Measurements from ENCODE around the gene SERPINA4. TPM values are rescaled to one million over a fixed set of nuclear protein-coding genes. Genes with fewer than 3 reads are reported as not detected.

Gene SERPINA4
- total and polyA plus RNA-seq, 2 of the 13 experiments (the other 11 are each of a cell fraction or from before 2014, with no cell fraction given), result 39.1 to 57.8 TPM

- TF ChIP-seq, protein P1, sequence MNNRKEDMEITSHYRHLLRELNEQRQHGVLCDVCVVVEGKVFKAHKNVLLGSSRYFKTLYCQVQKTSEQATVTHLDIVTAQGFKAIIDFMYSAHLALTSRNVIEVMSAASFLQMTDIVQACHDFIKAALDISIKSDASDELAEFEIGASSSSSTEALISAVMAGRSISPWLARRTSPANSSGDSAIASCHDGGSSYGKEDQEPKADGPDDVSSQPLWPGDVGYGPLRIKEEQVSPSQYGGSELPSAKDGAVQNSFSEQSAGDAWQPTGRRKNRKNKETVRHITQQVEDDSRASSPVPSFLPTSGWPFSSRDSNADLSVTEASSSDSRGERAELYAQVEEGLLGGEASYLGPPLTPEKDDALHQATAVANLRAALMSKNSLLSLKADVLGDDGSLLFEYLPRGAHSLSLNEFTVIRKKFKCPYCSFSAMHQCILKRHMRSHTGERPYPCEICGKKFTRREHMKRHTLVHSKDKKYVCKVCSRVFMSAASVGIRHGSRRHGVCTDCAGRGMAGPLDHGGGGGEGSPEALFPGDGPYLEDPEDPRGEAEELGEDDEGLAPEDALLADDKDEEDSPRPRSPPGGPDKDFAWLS (CRISPR knock-in tag; IDR thresholded peaks at IDR 0.05; ENCODE audit: borderline replicate concordance), result no peak
- TF ChIP-seq, protein P2, sequence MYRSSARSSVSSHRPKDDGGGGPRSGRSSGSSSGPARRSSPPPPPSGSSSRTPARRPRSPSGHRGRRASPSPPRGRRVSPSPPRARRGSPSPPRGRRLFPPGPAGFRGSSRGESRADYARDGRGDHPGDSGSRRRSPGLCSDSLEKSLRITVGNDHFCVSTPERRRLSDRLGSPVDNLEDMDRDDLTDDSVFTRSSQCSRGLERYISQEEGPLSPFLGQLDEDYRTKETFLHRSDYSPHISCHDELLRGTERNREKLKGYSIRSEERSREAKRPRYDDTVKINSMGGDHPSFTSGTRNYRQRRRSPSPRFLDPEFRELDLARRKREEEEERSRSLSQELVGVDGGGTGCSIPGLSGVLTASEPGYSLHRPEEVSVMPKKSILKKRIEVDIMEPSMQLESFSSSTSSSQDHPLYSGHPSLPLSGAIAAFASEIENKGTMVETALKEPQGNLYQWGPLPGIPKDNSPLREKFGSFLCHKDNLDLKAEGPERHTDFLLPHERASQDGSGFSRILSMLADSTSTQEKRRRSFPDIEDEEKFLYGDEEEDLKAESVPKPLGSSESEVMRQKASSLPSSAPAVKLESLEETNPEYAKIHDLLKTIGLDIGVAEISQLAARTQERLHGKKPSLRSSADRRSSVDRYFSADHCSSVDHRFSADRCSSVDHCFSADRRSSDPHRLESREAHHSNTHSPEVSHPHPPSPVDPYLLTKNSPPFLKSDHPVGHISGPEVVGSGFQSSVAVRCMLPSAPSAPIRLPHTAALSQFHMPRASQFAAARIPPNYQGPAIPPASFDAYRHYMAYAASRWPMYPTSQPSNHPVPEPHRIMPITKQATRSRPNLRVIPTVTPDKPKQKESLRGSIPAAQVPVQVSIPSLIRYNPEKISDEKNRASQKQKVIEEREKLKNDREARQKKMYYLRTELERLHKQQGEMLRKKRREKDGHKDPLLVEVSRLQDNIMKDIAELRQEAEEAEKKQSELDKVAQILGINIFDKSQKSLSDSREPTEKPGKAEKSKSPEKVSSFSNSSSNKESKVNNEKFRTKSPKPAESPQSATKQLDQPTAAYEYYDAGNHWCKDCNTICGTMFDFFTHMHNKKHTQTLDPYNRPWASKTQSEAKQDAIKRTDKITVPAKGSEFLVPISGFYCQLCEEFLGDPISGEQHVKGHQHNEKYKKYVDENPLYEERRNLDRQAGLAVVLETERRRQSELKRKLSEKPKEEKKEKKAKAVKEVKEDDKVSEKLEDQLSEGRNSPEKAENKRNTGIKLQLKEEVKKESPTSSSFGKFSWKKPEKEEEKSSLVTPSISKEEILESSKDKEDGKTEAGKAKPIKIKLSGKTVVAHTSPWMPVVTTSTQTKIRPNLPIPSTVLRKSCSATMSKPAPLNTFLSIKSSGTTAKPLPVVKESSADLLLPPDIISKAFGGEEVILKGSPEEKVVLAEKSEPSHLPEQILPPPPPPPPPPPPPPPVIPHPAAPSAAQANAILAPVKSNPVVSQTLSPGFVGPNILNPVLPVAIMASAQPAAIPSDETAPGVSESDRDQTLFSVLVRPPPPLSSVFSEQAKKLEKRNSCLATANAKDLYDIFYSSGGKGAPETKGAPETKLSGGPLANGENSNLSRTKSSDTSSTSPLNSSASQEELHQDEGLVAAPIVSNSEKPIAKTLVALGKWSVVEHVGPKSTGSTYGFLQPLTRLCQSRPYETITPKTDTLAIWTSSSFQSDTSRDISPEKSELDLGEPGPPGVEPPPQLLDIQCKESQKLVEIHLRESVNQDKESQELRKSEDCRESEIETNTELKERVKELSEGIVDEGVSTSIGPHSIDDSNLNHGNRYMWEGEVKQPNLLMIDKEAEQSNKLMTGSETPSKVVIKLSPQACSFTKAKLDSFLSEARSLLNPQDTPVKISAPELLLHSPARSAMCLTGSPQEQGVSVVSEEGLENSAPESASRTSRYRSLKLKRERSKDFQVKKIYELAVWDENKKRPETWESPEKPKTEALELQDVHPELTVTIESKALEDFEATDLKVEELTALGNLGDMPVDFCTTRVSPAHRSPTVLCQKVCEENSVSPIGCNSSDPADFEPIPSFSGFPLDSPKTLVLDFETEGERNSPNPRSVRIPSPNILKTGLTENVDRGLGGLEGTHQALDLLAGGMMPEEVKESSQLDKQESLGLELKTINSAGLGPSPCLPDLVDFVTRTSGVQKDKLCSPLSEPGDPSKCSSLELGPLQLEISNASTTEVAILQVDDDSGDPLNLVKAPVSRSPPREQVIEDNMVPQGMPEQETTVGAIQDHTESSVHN (CRISPR knock-in tag; IDR thresholded peaks at IDR 0.05), result no peak
- TF ChIP-seq, protein P3, sequence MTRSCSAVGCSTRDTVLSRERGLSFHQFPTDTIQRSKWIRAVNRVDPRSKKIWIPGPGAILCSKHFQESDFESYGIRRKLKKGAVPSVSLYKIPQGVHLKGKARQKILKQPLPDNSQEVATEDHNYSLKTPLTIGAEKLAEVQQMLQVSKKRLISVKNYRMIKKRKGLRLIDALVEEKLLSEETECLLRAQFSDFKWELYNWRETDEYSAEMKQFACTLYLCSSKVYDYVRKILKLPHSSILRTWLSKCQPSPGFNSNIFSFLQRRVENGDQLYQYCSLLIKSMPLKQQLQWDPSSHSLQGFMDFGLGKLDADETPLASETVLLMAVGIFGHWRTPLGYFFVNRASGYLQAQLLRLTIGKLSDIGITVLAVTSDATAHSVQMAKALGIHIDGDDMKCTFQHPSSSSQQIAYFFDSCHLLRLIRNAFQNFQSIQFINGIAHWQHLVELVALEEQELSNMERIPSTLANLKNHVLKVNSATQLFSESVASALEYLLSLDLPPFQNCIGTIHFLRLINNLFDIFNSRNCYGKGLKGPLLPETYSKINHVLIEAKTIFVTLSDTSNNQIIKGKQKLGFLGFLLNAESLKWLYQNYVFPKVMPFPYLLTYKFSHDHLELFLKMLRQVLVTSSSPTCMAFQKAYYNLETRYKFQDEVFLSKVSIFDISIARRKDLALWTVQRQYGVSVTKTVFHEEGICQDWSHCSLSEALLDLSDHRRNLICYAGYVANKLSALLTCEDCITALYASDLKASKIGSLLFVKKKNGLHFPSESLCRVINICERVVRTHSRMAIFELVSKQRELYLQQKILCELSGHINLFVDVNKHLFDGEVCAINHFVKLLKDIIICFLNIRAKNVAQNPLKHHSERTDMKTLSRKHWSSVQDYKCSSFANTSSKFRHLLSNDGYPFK (CRISPR knock-in tag; IDR thresholded peaks at IDR 0.05; ENCODE audit: borderline replicate concordance), result 0 out of 2 replicates have a peak, but pooled peaks have one; percentile 31
- TF ChIP-seq ZKSCAN5 (CRISPR knock-in tag; IDR thresholded peaks at IDR 0.05) (no peak), DPF2 (CRISPR knock-in tag; IDR thresholded peaks at IDR 0.05; ENCODE audit: borderline replicate concordance, low read depth) (no peak), FUBP1 (CRISPR knock-in tag; IDR thresholded peaks at IDR 0.05; ENCODE audit: borderline replicate concordance) (peak; percentile 67; the same call in 1 of the 2 replicates), ZNF260 (CRISPR knock-in tag; IDR thresholded peaks at IDR 0.05; ENCODE audit: borderline replicate concordance, low read depth) (no peak), TMF1 (CRISPR knock-in tag; IDR thresholded peaks at IDR 0.05; ENCODE audit: low read depth) (no peak)
- TF ChIP-seq, protein P4, sequence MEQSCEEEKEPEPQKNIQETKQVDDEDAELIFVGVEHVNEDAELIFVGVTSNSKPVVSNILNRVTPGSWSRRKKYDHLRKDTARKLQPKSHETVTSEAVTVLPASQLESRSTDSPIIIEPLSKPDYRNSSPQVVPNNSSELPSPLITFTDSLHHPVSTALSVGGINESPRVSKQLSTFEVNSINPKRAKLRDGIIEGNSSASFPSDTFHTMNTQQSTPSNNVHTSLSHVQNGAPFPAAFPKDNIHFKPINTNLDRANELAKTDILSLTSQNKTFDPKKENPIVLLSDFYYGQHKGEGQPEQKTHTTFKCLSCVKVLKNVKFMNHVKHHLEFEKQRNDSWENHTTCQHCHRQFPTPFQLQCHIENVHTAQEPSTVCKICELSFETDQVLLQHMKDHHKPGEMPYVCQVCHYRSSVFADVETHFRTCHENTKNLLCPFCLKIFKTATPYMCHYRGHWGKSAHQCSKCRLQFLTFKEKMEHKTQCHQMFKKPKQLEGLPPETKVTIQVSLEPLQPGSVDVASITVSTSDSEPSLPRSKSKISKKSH (CRISPR knock-in tag; IDR thresholded peaks at IDR 0.05; ENCODE audit: borderline replicate concordance), result no peak
Measured at GRCh38 chr14:94612580-94613554, 51.6 kb downstream of the SERPINA4 start (continued).

Measured in HepG2 (cell line).